Activated CD8-positive, alpha-beta memory T cell treated with anti-CD3 and anti-CD28 coated beads for 1 hour (primary cell): ENCODE data around the gene TNS1.

Experiments
- DNase-seq, 2 donors: peaks; one replicate each; pipeline ENCODE4 v3.0.0-alpha.2; 2020; ENCODE audit warnings: low read depth in 1 of 2; ENCODE audit errors: extremely low read depth in 1 of 2

TNS1 gene

DNA sequence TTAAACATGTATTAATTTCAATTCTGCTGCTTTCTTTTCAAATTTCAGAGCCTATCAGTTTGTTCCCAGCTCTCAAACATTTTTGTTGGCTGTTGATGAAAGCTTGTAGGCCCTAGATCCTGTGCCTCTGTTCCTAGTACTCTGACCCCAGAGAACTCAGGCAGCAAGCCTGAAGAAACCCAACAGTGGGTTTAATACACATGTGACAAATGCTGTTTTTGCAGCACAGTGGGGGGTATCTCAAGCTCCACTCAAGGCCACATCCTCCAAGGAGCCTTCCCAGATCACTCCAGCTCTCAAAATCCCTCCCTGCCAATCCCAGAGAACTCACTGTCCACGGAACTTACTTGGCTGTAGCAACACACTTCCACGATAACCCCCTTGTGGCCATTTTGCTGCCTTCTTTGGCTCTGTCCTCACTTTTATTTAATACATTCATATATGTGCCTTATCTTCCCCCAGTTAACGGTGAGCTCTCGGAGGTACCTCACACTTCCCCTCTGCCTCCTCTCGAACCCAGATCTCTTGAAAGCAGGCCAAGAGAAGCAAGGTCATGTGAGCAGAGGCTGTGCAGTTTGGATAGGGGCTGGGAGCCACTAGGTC, 122.4 kb downstream of the TNS1 start:
- DNase-seq: no peak

DNA sequence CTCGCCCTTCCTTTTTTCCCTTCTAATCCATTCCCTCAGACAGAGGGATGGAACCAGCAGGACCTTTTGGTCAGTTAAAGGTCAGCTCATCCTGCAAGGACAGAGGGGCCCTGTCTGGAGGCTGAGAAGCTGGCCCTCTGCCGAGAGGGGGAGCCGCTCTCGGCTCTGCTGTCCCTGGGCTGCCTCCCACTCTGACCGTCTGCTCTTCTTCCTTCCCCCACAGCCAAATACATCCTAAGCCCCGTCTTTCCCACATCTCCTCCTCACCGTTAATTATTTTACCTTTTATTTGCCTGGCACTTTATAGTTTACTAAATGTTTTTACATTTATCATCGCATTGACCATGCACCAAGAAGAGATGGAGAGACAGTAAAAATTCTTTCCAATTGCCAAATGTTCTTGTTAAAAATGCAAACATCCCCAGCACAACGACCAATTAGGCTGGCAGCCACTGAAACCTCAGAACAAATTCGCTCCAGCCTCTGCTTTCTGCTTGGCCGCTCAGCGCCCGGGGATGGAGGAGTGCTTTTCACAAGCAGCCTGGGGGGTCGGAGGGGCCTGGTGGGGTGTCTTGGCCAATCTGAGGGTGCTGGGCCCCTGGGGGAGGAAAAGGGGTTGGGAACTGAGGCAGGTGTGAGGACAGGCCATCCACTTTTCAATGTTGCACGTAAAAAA, 123.7 kb downstream of the TNS1 start:
- DNase-seq: no peak

GRCh38 chr2:217877866-217878265, 124.9 kb downstream of the TNS1 start:
- no peak for DNase-seq

GRCh38 chr2:217876253-217876570, 126.6 kb downstream of the TNS1 start:
- DNase-seq: no peak

DNA sequence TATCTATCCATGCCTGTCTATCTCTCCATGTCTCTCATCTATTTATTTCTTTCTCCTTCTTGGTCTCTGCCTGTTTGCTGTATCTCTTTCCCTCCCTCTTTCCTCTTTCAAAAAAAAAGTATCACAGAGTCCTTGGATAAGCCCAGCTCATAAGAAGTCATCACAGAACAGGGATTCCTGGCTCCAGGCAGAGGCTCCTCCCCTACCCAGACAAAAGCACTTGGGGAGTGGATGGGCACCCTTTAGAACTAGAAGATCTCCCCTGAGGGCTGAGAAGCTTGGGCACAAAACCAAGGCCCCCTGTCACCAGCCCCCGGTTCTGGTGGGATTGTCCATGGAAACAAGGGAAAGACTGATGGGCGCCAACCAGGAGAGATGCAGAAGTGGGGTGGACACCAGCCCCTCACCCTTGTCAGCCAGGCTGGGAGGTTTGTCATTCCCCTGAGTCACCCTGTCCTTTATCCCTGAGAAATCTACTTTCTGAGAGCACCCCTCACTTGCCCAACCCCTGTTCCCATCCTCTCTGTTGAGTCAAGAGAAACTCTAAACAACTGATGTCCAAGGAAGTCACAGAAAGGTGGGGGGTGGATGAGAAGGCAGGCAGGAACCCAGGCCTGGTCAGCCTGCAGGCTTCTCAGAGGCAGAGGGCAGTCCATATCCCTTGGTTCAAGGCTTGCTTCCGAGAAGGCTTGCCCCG, 127.1 kb downstream of the TNS1 start:
- no peak for DNase-seq

DNA sequence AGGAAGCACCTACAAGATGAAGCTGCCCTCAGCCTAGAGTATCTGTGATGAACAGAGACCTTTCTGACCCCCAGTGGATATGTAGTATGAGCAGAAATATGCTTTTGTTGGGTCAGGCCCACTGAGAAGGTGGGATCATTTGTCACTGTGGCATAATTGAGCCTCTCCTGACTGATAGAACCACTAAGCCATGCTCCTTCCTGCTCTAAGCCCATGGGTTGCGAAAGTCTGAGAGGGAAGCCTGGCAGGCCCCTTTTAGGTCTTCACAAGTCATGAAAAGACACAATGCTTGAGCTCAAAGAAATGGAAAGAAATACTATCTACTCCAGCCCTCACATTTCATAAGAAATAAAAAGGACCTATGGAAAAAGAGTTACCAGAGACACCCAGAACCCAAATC, 127.7 kb downstream of the TNS1 start:
- DNase-seq: no peak

DNA sequence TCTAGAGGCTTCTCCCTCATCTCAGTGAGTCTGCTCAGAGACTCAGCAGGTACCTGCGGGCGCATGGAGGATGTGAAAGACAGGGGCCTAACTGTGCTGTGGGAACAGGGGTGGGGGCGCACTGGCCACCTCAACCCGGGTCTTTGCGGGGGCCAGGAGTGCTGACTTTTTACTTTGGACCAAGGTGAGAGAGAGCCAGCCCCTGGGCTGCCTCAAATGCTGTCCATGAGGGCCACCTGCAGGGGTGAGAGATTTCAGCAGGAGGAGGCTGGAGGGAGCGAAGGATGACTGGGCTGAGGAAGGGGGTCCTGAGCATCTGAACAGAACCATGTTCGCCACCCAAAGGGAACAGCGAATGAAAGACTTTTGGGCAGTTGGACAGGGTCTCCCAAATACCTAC, 129.4 kb downstream of the TNS1 start:
- DNase-seq: no peak

- no peak for DNase-seq
These were observed 130.5 kb downstream of the TNS1 start for GRCh38 chr2:217872319-217872718.

DNA sequence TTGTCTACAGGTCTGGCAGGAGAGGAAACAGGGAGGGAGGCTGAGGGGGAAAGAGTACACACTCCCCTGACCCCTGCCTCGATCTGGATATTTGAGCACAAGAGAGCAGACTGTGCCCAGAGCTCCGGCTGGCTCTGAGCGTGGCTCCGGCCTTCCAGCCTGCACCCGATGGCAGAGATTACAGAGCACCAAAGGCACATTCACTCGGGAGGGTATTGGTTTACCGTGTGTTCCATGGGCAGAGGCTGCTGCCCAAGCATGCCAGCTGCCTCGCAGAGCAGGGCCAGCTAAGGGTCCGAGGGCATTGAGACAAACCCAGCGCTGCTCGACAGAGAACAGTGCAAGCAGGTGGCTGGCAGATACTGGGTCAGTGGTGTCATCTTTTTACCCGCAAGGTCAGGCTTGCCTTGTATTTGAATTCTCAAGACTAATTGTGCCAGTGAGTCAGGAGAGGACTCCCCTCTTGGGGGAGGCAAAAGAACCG, 132.2 kb downstream of the TNS1 start:
- DNase-seq: no peak

GRCh38 chr2:217868911-217869334, 133.9 kb downstream of the TNS1 start:
- DNase-seq: no peak

DNA sequence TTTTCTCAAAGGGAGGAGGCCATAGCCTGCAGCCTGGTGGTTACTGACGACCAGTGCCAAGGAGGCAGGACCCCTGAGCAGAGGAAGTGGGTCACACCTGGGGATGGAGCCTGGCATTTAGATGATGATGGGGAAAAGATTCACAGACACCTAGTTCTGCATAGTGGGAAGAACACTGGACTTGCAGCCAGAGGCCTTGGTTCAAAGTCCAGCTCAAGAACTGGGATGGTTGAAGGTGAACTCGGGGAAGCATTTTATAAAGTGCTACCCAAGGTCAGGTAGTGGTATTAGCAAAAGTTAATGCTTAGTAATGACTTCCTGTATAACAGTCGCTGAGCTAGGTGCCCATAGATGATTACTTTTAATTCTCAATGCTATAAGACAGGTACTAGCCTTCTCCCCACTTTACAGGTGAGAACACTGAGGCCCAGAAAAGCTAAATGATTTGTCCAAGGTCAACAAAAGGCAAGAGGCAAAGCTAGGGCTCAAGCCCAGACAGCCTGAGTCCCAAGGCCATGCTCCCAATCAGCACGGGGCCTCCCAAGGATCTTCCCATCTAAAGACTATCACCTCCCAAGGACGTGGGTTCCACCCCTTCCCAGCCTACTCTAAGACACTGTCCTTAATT, 134.4 kb downstream of the TNS1 start:
- DNase-seq: no peak

GRCh38 chr2:217866457-217866856, 136.3 kb downstream of the TNS1 start:
- no peak for DNase-seq

DNA sequence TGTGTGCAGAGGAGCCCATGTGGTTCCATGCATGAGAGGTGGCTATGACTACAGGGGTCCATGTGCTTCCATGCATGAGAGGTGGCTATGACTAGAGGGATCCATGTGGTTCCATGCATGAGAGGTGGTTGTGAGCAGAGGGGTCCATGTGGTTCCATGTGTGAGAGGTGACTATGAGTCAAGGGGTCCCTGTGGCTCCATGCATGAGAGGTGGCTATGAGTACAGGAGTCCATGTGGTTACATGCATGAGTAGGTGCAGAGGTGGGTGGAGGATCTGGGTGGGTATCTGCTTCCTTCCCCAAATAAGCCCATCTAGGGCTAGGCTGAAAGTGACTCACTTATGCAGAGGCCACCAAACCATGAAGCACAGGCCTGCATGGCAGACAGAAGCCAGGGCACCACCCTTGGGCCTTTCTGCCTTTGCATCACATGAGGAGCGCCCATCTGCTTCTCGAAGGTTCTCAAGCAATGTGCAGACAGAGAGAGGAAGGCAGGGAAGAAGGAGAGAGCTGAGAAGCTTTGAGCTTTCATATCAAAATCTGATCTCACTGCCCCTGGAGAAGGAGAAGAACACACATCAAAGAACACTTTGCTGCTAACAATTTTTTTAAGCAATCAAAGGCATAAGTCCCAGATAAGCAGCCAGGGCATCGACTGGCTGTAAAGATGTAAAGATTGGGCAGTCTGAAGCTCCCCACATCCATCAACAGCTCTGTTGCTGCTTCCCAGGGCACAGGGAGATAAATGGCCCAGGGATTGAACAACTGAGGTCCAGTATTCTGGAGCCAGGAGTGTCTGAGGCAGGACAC, 137.6 kb downstream of the TNS1 start:
- DNase-seq: no peak

DNA sequence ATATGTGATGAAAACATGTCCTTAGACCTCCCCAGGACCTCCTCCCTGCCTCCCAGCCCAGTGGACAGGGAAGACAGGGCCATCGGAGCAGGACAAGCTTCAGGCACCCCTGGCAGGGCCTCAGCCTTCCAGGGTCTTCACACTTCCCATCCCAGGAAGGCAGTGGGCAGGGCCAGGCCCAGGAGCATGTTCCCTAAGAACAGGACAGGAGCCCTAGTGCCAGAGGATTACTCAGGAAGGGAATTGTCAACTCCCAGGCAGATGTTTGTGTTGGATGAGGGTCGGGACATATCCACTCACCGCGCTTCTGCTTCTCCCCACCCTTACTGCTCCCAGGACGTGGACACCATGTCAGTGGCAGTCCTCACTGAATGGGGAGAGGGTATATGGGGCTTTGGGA, 138.9 kb downstream of the TNS1 start:
- no peak for DNase-seq

DNA sequence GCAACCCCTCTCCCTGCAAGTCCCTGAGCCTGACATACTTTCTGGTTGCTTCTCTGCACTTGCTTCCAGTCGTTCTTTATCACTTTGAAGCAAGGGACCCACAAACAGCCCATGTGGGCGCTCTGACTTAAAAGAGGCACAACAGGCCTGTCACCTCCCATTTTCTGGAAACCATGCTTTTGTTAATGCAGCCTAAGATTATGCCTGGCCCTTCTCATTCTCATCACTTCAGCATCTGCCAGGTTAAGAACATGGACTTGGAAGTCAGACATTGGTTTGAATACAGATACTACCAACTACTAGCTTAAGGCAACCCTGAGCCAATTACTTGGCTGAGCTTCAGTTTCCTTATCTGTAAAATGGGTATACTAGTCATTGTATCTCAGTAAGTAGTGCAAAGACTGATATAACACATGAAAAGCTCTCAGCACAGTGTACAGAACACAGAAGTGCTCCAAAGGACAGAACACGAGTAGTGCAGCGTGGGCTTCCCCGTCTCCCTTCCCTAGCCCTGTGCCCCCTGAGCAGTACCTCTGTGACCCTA, 141.4 kb downstream of the TNS1 start:
- DNase-seq: no peak

- DNase-seq: no peak
These were observed 142.9 kb downstream of the TNS1 start for GRCh38 chr2:217859926-217860325.

GRCh38 chr2:217858519-217859491, 144.0 kb downstream of the TNS1 start:
- DNase-seq: no peak

GRCh38 chr2:217857624-217858506, 144.9 kb downstream of the TNS1 start:
- no peak for DNase-seq

- no peak for DNase-seq
These were observed 145.9 kb downstream of the TNS1 start for GRCh38 chr2:217856871-217857270.
